GM23338 (cell line): Measurements from ENCODE around the gene SACM1L. TPM values are rescaled to one million over a fixed set of nuclear protein-coding genes. Genes with fewer than 3 reads are reported as not detected.

Experiments used
- ATAC-seq: fragments of 200-7000 bp; cut with Tn5 transposase; 3 replicates; pipeline ENCODE4 v1.9.1; 2020
- DNase-seq: peaks from one replicate; pipeline ENCODE4 v3.0.0-alpha.2; 2015; ENCODE audit warnings: low spot score
- H2AFZ ChIP-seq: fragments of 200-600 bp; sonication (generic); 2 replicates; pipeline ENCODE4 v1.8.0; 2016; ENCODE audit warnings: antibody characterized with exemption, mild to moderate bottlenecking, moderate library complexity
- H3F3A ChIP-seq: fragments of 200-600 bp; sonication (generic); replicated peaks from 2 replicates; pipeline ENCODE4 v1.8.0; 2017; ENCODE audit warnings: antibody characterized with exemption, mixed run types, low read depth
- H3K27ac ChIP-seq: fragments of 200-600 bp; sonication (generic); 2 replicates; pipeline ENCODE4 v1.6.1; 2016; ENCODE audit warnings: low read depth
- H3K27me3 ChIP-seq: fragments of 200-600 bp; sonication (generic); 2 replicates; pipeline ENCODE4 v1.8.0; 2016; ENCODE audit warnings: mild to moderate bottlenecking, mixed run types, moderate library complexity; ENCODE audit not compliant: insufficient read depth
- H3K36me3 ChIP-seq: fragments of 200-600 bp; sonication (generic); 2 replicates; pipeline ENCODE4 v1.8.0; 2016; ENCODE audit warnings: mild to moderate bottlenecking; ENCODE audit not compliant: insufficient read depth
- H3K4me1 ChIP-seq: fragments of 200-600 bp; sonication (generic); 2 replicates; pipeline ENCODE4 v1.8.0; 2016; ENCODE audit warnings: mild to moderate bottlenecking, moderate library complexity; ENCODE audit not compliant: insufficient read depth
- H3K4me2 ChIP-seq: fragments of 200-600 bp; sonication (generic); 2 replicates; pipeline ENCODE4 v1.7.1; 2017; ENCODE audit warnings: mixed run types
- H3K4me3 ChIP-seq: fragments of 200-600 bp; sonication (generic); 2 replicates; pipeline ENCODE4 v1.6.1; 2016; ENCODE audit warnings: mixed run types
- H3K79me2 ChIP-seq: fragments of 200-600 bp; sonication (generic); replicated peaks from 2 replicates; pipeline ENCODE4 v1.8.0; 2017; ENCODE audit warnings: mild to moderate bottlenecking; ENCODE audit not compliant: insufficient read depth
- H3K9me2 ChIP-seq: fragments of 200-600 bp; sonication (generic); 2 replicates; pipeline ENCODE4 v1.8.0; 2017; ENCODE audit not compliant: insufficient read depth
- H4K20me1 ChIP-seq: fragments of 200-600 bp; sonication (generic); replicated peaks from 2 replicates; pipeline ENCODE4 v1.8.0; 2017; ENCODE audit warnings: mild to moderate bottlenecking; ENCODE audit not compliant: insufficient read depth
- H3K27ac Mint-ChIP-seq: 2 replicates; pipeline ENCODE4 v1.8.0; 2020; ENCODE audit warnings: inconsistent platforms, mild to moderate bottlenecking, moderate library complexity, mixed read lengths
- H3K27me3 Mint-ChIP-seq: 3 replicates; pipeline ENCODE4 v1.8.0; 2022; ENCODE audit warnings: low read depth, mild to moderate bottlenecking, moderate library complexity, mixed read lengths, inconsistent platforms; ENCODE audit not compliant: insufficient read depth, poor library complexity
- H3K36me3 Mint-ChIP-seq: 3 replicates; pipeline ENCODE4 v1.8.0; 2021; ENCODE audit warnings: low read depth, mild to moderate bottlenecking, inconsistent platforms, moderate library complexity, mixed read lengths
- H3K4me1 Mint-ChIP-seq: 3 replicates; pipeline ENCODE4 v1.8.0; 2020; ENCODE audit warnings: mild to moderate bottlenecking, inconsistent platforms, mixed read lengths
- H3K4me3 Mint-ChIP-seq: 3 replicates; pipeline ENCODE4 v1.8.0; 2021; ENCODE audit warnings: moderate library complexity, mild to moderate bottlenecking, inconsistent platforms, mixed read lengths
- H3K9me3 Mint-ChIP-seq: 3 replicates; pipeline ENCODE4 v1.8.0; 2020; ENCODE audit warnings: moderate library complexity, mild to moderate bottlenecking, inconsistent platforms, mixed read lengths
- CREB1 ChIP-seq: fragments of 250-450 bp; sonication (Bioruptor Pico); IDR thresholded peaks from 2 replicates; pipeline ENCODE4 v1.5.0; 2020; ENCODE audit warnings: low read depth, mild to moderate bottlenecking, moderate library complexity
- CTCF ChIP-seq, 2 experiments: fragments of 200-600 bp in 1 of 2; sonication (generic) in 1 of 2; conservative IDR thresholded peaks; 2 replicates each; pipeline versions ENCODE4 v1.5.1 to v1.6.1; 2016 to 2017; ENCODE audit warnings: antibody characterized with exemption in 2 of 2, low read depth in 2 of 2, mild to moderate bottlenecking in 2 of 2, moderate library complexity in 1 of 2
- ETS1 ChIP-seq: IDR thresholded peaks from 2 replicates; pipeline ENCODE4 v1.6.1; 2016; ENCODE audit warnings: antibody characterized with exemption
- EZH2 ChIP-seq: fragments of 200-600 bp; sonication (generic); IDR thresholded peaks from one replicate; pipeline ENCODE4 v1.8.0; 2017; ENCODE audit warnings: antibody characterized with exemption, mild to moderate bottlenecking, low read depth; ENCODE audit not compliant: unreplicated experiment
- EZH2phosphoT487 ChIP-seq: fragments of 200-600 bp; sonication (generic); IDR thresholded peaks from one replicate; pipeline ENCODE4 v1.8.1; 2018; ENCODE audit warnings: antibody characterized with exemption; ENCODE audit not compliant: unreplicated experiment
- JUNB ChIP-seq: IDR thresholded peaks from one replicate; pipeline ENCODE4 v1.6.1; 2016; ENCODE audit warnings: antibody characterized with exemption; ENCODE audit not compliant: unreplicated experiment
- NANOG ChIP-seq: IDR thresholded peaks from 2 replicates; pipeline ENCODE4 v1.6.1; 2016; ENCODE audit warnings: antibody characterized with exemption, borderline replicate concordance
- POLR2AphosphoS5 ChIP-seq: IDR thresholded peaks from 2 replicates; pipeline ENCODE4 v1.6.1; 2016; ENCODE audit warnings: antibody characterized with exemption, low read depth
- REST ChIP-seq: IDR thresholded peaks from one replicate; pipeline ENCODE4 v1.6.1; 2018; ENCODE audit warnings: antibody characterized with exemption; ENCODE audit not compliant: unreplicated experiment
- STAT1 ChIP-seq: IDR thresholded peaks from one replicate; pipeline ENCODE4 v1.6.1; 2016; ENCODE audit warnings: antibody characterized with exemption; ENCODE audit not compliant: unreplicated experiment
- ZNF114 ChIP-seq: fragments of 250-450 bp; sonication (Bioruptor Pico); IDR thresholded peaks from 2 replicates; pipeline ENCODE4 v1.5.0; 2020; ENCODE audit warnings: mild to moderate bottlenecking, moderate library complexity
- ZNF331 ChIP-seq: fragments of 250-450 bp; sonication (Bioruptor Pico); IDR thresholded peaks from 2 replicates; pipeline ENCODE4 v1.5.0; 2020; ENCODE audit warnings: low read depth, mild to moderate bottlenecking, moderate library complexity
- ZNF462 ChIP-seq: fragments of 250-450 bp; sonication (Bioruptor Pico); IDR thresholded peaks from 2 replicates; pipeline ENCODE4 v1.5.0; 2020; ENCODE audit warnings: mild to moderate bottlenecking, moderate library complexity
- polyA plus RNA-seq: library from polyadenylated mRNA; unstranded; fragments of >200 nt; fragmentation: Nextera tagmentation; extraction: Ambion mirVana; gene quantifications from 2 replicates; pipeline ENCODE4 v1.2.1, GENCODE V29; 2016
- total RNA-seq: library from RNA; depleted of rRNA; stranded (reverse); fragments of >200 nt; shearing (Covaris generic); gene quantifications from 2 replicates; pipeline ENCODE4 v1.2.3, GENCODE V29; 2014

The SACM1L gene
- total and polyA plus RNA-seq, 2 experiments from 2014 or later, result 43.5 to 97.8 TPM

- H3K79me2 ChIP-seq, result no peaks in the 10 kb centered on the region
- H3K4me1 Mint-ChIP-seq, result peaks cover 9% of the 10 kb centered on the region
Measured at GRCh38 chr3:45765266-45765851, 76.2 kb downstream of the SACM1L start.

More at GRCh38 chr3:45765266-45765851, 76.2 kb downstream of the SACM1L start:
- Histone ChIP-seq H3K4me3 (no peak overlapping the region), H4K20me1 (no peaks in the 10 kb centered on the region), H3F3A (no peaks in the 10 kb centered on the region), H2AFZ (no peak overlapping the region), H3K36me3 (no peaks in the 10 kb centered on the region), H3K4me2 (no peak overlapping the region), H3K9me2 (0 out of 2 replicates have a peak, but pooled peaks cover 5% of the 10 kb centered on the region), H3K27me3 (no peaks in the 10 kb centered on the region), H3K27ac (no peak overlapping the region), H3K4me1 (peaks cover 6% of the 10 kb centered on the region; the same call in 1 of the 2 replicates)
- no peak overlapping the region for H3K27ac Mint-ChIP-seq
- H3K9me3 Mint-ChIP-seq, result peaks cover 11% of the 10 kb centered on the region
- ATAC-seq, result no peak
- no peaks in the 10 kb centered on the region; the same call in 2 of the 3 replicates for H3K36me3 Mint-ChIP-seq
- TF ChIP-seq CTCF (conservative IDR thresholded peaks at IDR 0.05; ENCODE audit: low read depth in 2 of 2) (no peak), CREB1 (no peak), ETS1 (no peak), ZNF114 (CRISPR knock-in tag) (no peak), ZNF331 (CRISPR knock-in tag) (no peak), JUNB (no peak), EZH2phosphoT487 (no peak), REST (no peak), EZH2 (no peak), STAT1 (no peak), NANOG (no peak), ZNF462 (no peak), POLR2AphosphoS5 (no peak)
- no peak for DNase-seq
- peaks cover 12% of the 10 kb centered on the region for H3K27me3 Mint-ChIP-seq
- no peak overlapping the region for H3K4me3 Mint-ChIP-seq
